HG02798 (cell line): ENCODE data around the gene PGAP6.
"Not testable (repeated sequence)": the region's sequence is repeated elsewhere in the genome, so short reads cannot be mapped to it uniquely, and the experiment has no call there.

ENCODE experiments used
- ATAC-seq: cut with Tn5 transposase; IDR thresholded peaks from one replicate; pipeline ENCODE4 v1.9.1; 2021; ENCODE audit warnings: mild to moderate bottlenecking; ENCODE audit not compliant: unreplicated experiment, poor library complexity

PGAP6 gene

GRCh38 chr16:334861-335632, 46.7 kb downstream of the PGAP6 start:
- not testable (repeated sequence) for ATAC-seq

GRCh38 chr16:334164-334832, 47.5 kb downstream of the PGAP6 start:
- ATAC-seq = not testable (repeated sequence)

- ATAC-seq = no peak
Observed at GRCh38 chr16:333406-334094, 48.2 kb downstream of the PGAP6 start.

GRCh38 chr16:331181-331814, 50.5 kb downstream of the PGAP6 start:
- ATAC-seq = not testable (repeated sequence)

- no peak for ATAC-seq
Observed at GRCh38 chr16:330741-331140, 51.0 kb downstream of the PGAP6 start.

GRCh38 chr16:325375-326145, 56.2 kb downstream of the PGAP6 start:
- ATAC-seq = no peak

- no peak for ATAC-seq
Observed at GRCh38 chr16:324451-325334, 57.1 kb downstream of the PGAP6 start.

GRCh38 chr16:324201-324450, 57.7 kb downstream of the PGAP6 start:
- no peak for ATAC-seq

- ATAC-seq = no peak
Observed at GRCh38 chr16:322476-323143, 59.2 kb downstream of the PGAP6 start.

- ATAC-seq = no peak
Observed at GRCh38 chr16:321532-321931, 60.2 kb downstream of the PGAP6 start.
